ENCODE measurements around the gene OSBPL5. TPM values are rescaled to one million over a fixed set of nuclear protein-coding genes. Genes with fewer than 3 reads are reported as not detected.

The OSBPL5 gene
- total and polyA plus RNA-seq, 2 donors from 2014 or later: 8.5 to 63.0 TPM

DNA sequence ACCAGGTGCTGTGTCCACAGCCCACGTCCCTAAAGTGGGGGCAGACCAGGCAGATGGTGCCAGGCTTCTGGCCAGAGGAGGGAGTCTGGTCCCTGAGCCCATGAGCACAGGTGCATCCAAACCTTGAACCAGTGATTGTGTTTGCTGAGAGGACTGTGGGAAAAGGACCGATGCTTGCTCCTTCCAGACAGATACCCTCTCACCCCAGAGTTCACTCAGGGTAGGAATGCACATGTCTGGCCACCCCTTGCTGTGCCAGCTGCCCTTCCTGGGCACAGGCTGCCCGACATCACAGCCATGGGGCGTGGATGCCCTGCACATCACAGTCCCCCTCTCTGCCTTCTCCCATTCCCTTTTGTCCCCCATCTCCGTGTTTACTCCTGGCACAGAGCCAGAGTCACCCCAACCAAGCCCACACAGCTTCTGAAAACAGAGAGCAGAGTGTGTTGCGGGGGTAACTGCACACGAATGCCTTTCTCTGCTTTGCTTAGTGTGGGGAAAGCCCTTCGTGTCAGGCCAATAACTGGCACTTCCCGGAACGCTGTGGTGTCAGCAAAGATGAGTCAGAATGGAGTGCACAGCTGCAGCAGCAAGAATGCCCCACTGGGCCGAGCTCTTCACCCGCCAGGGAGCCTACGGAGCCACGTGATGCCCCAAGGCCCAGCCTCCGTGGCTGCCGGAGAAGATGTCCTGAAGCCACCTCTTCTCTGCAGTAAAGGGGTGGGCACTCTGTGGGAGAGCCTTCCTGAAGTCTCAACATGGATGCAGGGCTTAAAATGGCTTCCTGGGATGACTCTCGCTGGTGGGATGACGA, 115.5 kb downstream of the OSBPL5 start:
- peak in 1 of 5 donors; percentile 93 for DNase-seq
- no peaks in the 10 kb centered on the region for H3K9me3 ChIP-seq (ENCODE audit: control insufficient read depth in 2 of 3, insufficient read depth in 1 of 3, low read length in 3 of 3)
- no peak for FAIRE-seq
- intact Hi-C loops (cut with DNase I): no loop called here
- peak overlapping the region; percentile 24 to 52 for H3K27ac ChIP-seq (ENCODE audit: low read depth in 2 of 2, low read length in 2 of 2)
- H3K9ac ChIP-seq (ENCODE audit: low read length in 3 of 3): no peak overlapping the region
- peaks cover 0 to 4% (median 0%) of the 10 kb centered on the region in 3 donors for H3K36me3 ChIP-seq (ENCODE audit: control insufficient read depth in 2 of 3, insufficient read depth in 3 of 3, low read length in 3 of 3)
- peaks cover 0 to 8% (median 0%) of the 10 kb centered on the region in 3 donors for H3K4me1 ChIP-seq (ENCODE audit: control insufficient read depth in 2 of 3, insufficient read depth in 2 of 3, low read depth in 1 of 3, low read length in 3 of 3)
- TF ChIP-seq CTCF (IDR thresholded peaks at IDR 0.05; ENCODE audit: borderline replicate concordance, extremely low read depth, insufficient read depth): peak; percentile 16
- no peaks in the 10 kb centered on the region for H3K27me3 ChIP-seq (ENCODE audit: control insufficient read depth, insufficient read depth, low read length)
- H3K4me3 ChIP-seq (ENCODE audit: low read length in 3 of 3): no peak overlapping the region

DNA sequence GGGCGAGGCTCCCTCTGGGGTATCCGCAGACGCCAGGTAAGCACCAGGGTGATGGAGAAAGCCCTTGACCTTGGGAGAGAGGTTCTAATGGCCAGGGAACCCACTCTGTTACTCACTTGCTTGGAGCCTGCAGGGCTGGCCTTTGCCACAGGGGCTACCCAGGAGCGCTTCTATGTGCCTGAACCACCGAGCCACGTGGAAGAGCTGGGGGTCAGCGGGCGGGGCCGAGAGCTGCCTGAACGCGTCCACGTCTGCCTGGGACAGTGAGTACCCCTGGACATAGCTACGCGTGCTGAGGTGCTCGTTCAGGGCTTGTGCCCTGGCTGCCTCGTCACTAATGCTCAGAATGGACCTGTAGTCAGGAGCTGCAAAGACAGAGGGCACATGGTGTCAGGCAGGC, 117.5 kb downstream of the OSBPL5 start:
- TF ChIP-seq CTCF (IDR thresholded peaks at IDR 0.05; ENCODE audit: borderline replicate concordance, extremely low read depth, insufficient read depth): no peak
- Histone ChIP-seq H3K9ac (ENCODE audit: low read length in 3 of 3) (no peak overlapping the region), H3K4me1 (ENCODE audit: control insufficient read depth in 2 of 3, insufficient read depth in 2 of 3, low read depth in 1 of 3, low read length in 3 of 3) (peaks cover 0 to 22% (median 15%) of the 10 kb centered on the region in 3 donors), H3K27me3 (ENCODE audit: control insufficient read depth, insufficient read depth, low read length) (no peaks in the 10 kb centered on the region), H3K9me3 (ENCODE audit: control insufficient read depth in 2 of 3, insufficient read depth in 1 of 3, low read length in 3 of 3) (no peaks in the 10 kb centered on the region), H3K4me3 (ENCODE audit: low read length in 3 of 3) (no peak overlapping the region), H3K36me3 (ENCODE audit: control insufficient read depth in 2 of 3, insufficient read depth in 3 of 3, low read length in 3 of 3) (peaks cover 0 to 4% (median 0%) of the 10 kb centered on the region in 3 donors), H3K27ac (ENCODE audit: low read depth in 2 of 2, low read length in 2 of 2) (no peak overlapping the region)
- intact Hi-C loops (cut with DNase I): no loop called here
- DNase-seq: peak in 1 of 5 donors; percentile 75
- FAIRE-seq: no peak

DNA sequence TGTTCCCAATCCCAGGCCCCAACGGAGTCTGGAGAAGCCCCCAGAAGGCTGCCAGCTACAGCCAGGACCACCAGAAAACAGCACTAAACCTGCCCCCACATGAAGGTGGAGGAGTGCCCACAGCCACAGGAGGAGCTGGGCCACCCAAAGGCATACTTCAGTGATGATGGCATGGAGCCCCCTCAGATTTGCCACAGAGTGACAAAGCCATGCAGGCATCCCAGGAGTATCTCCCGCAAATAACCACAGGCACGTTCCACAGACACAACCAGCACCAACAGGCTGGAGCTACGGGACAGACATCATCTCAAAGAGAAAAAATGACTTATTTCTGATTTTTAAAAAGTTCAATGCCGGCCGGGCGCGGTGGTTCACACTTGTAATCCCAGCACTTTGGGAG, 118.5 kb downstream of the OSBPL5 start:
- FAIRE-seq: no peak
- DNase-seq: no peak
- Histone ChIP-seq H3K9me3 (ENCODE audit: control insufficient read depth in 2 of 3, insufficient read depth in 1 of 3, low read length in 3 of 3) (no peaks in the 10 kb centered on the region), H3K4me1 (ENCODE audit: control insufficient read depth in 2 of 3, insufficient read depth in 2 of 3, low read depth in 1 of 3, low read length in 3 of 3) (peaks cover 0 to 29% (median 23%) of the 10 kb centered on the region in 3 donors), H3K36me3 (ENCODE audit: control insufficient read depth in 2 of 3, insufficient read depth in 3 of 3, low read length in 3 of 3) (peaks cover 0 to 4% (median 0%) of the 10 kb centered on the region in 3 donors), H3K27me3 (ENCODE audit: control insufficient read depth, insufficient read depth, low read length) (no peaks in the 10 kb centered on the region), H3K27ac (ENCODE audit: low read depth in 2 of 2, low read length in 2 of 2) (no peak overlapping the region), H3K4me3 (ENCODE audit: low read length in 3 of 3) (no peak overlapping the region), H3K9ac (ENCODE audit: low read length in 3 of 3) (no peak overlapping the region)
- intact Hi-C loops (cut with DNase I): no loop called here
- TF ChIP-seq CTCF (IDR thresholded peaks at IDR 0.05; ENCODE audit: borderline replicate concordance, extremely low read depth, insufficient read depth): no peak
